Type B pancreatic cell (in vitro differentiated cells): ENCODE measurements around the gene ZNF385C. TPM values are rescaled to one million over a fixed set of nuclear protein-coding genes. Genes with fewer than 3 reads are reported as not detected.

Source experiments
- DNase-seq: peaks from one replicate; pipeline ENCODE4 v3.0.0; 2021; ENCODE audit warnings: mixed read lengths; ENCODE audit not compliant: unreplicated experiment; ENCODE audit errors: extremely low spot score
- H3K27ac Mint-ChIP-seq: 2 replicates; pipeline ENCODE4 v1.8.0; 2021; ENCODE audit warnings: mild to moderate bottlenecking, mixed read lengths
- H3K27me3 Mint-ChIP-seq: 2 replicates; pipeline ENCODE4 v1.8.0; 2021; ENCODE audit warnings: mixed read lengths
- H3K36me3 Mint-ChIP-seq: 2 replicates; pipeline ENCODE4 v1.8.0; 2021; ENCODE audit warnings: mixed read lengths
- H3K4me1 Mint-ChIP-seq: one replicate; pipeline ENCODE4 v1.8.0; 2021; ENCODE audit warnings: mixed read lengths; ENCODE audit not compliant: unreplicated experiment
- H3K4me3 Mint-ChIP-seq: 2 replicates; pipeline ENCODE4 v1.8.0; 2021; ENCODE audit warnings: mild to moderate bottlenecking, mixed read lengths
- H3K9me3 Mint-ChIP-seq: 2 replicates; pipeline ENCODE4 v1.8.0; 2021; ENCODE audit warnings: mixed read lengths
- total RNA-seq: library from RNA; stranded (reverse); gene quantifications from 2 replicates; pipeline ENCODE4 v1.2.1, GENCODE V29; 2021; ENCODE audit warnings: low replicate concordance
- TF ChIP-seq, protein P1 (sequence below): fragments of 200-600 bp; sonication (generic); conservative IDR thresholded peaks from 2 replicates; pipeline ENCODE4 v1.5.0; 2021; ENCODE audit warnings: antibody characterized with exemption, mild to moderate bottlenecking

ZNF385C gene
- total RNA-seq, 1 donor from 2014 or later = 3.3 TPM

DNA sequence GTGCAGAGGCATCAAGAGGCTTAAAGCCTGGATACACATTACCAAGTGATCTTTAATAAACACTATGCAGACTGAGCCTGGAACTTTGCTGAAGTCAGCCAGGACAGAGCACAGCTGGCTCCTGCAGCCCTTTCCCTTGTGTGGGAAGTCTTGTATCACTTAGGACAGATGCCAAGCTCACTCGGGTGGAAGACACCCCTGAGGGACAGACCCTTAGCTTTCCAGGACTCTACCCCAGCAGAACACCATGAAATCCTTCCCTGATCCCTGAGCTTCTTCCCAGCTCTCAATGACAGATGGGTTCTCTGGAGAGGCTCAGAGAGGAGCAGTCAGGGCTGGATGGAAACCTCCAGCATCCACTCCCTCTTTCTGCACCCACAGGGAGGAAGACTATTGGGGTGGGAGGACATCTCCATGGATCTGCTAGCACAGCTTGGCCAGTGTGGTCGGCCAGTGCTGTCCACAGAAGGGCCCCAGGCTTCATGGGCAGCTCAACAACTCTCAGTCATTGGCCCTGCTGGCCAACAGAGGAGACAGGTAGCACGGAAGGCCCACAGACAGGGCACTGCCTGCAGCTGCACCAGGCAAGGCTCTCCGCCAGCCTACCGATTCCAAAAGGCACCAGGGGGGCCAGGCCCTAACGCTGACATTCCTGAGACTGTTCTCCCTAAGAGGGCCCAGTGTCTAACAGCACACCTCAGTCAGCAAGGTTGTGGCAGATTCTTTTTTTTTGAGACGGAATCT, 40.6 kb upstream of the ZNF385C start:
- Mint-ChIP-seq H3K27ac (no peak overlapping the region), H3K9me3 (no peaks in the 10 kb centered on the region), H3K4me3 (no peak overlapping the region), H3K36me3 (no peaks in the 10 kb centered on the region), H3K4me1 (peaks cover 17% of the 10 kb centered on the region), H3K27me3 (no peaks in the 10 kb centered on the region)
- TF ChIP-seq, protein P1, sequence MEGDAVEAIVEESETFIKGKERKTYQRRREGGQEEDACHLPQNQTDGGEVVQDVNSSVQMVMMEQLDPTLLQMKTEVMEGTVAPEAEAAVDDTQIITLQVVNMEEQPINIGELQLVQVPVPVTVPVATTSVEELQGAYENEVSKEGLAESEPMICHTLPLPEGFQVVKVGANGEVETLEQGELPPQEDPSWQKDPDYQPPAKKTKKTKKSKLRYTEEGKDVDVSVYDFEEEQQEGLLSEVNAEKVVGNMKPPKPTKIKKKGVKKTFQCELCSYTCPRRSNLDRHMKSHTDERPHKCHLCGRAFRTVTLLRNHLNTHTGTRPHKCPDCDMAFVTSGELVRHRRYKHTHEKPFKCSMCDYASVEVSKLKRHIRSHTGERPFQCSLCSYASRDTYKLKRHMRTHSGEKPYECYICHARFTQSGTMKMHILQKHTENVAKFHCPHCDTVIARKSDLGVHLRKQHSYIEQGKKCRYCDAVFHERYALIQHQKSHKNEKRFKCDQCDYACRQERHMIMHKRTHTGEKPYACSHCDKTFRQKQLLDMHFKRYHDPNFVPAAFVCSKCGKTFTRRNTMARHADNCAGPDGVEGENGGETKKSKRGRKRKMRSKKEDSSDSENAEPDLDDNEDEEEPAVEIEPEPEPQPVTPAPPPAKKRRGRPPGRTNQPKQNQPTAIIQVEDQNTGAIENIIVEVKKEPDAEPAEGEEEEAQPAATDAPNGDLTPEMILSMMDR = no peak
- DNase-seq = no peak

DNA sequence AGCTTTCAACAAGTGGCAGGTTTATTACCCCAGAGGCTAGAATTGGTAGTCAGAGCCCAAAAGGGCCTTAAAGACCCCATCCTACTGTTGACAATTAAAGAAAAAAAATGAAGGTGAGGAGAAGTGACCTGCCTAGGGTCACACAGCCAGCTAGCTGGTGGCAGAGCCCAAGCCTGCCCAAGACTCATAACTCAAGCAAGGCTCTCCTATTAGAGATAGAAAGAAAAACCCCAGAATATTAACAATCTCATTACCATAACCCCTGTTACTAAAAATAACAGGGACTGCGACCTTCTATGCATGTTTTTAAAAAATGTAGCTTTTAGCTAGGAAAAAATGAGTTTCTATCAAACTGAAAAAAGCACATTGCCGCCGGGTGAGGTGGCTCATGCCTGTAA, 38.4 kb upstream of the ZNF385C start:
- H3K27ac Mint-ChIP-seq = peak overlapping the region; percentile 87
- H3K4me3 Mint-ChIP-seq = no peak overlapping the region
- no peaks in the 10 kb centered on the region for H3K36me3 Mint-ChIP-seq
- H3K27me3 Mint-ChIP-seq = no peaks in the 10 kb centered on the region
- TF ChIP-seq, protein P1 = no peak
- H3K4me1 Mint-ChIP-seq = peaks cover 19% of the 10 kb centered on the region
- H3K9me3 Mint-ChIP-seq = no peaks in the 10 kb centered on the region
- DNase-seq = no peak

DNA sequence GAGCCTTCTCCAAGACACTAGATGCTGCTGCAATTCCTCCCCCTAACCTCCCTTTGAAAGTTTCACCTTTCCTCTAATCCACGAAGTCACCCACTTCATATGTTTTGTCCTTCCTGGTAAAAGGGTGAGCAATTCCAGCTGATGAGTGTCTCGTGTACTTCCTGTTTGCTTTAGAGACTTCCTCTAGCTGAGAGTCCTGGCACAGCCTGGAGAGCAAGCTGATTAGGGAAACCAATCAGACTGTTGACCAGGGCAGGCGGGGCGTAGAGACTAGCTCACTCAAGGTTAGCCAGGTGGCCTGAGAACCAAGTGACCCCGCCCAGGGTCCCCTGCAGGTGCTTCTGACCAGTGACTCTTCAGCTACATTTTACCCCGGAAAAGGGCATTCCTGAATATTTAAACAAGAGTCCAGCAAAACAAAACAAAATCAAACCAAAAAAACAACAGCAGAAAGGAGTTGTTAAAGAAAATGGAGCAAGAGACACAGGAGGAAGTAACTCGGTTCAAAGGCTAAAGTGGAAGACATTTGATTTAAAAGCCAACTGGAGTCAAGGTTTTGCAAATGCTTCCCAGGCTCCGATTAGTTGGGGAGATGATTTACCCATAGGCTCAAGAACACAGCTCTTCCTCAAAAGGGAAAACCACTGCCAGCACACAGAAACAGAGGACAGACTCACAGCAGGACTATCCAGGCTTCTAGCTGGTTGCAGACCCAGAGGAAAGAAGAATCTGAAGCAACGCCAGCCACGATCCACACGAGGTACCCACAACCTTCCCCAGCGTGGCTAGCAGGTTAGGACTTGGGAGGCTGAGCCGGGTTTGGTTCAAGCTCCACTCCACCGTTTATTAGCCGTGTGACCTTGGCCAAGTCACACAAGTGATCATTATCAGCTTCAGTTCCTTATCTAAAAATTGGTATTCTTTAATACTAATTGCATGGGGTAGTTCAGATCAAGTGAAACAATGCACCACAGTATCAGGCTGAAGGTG, 37.7 kb upstream of the ZNF385C start:
- DNase-seq = no peak
- peak overlapping the region; percentile 87 for H3K27ac Mint-ChIP-seq
- peak overlapping the region; percentile 72 for H3K4me3 Mint-ChIP-seq
- TF ChIP-seq, protein P1 = no peak
- no peaks in the 10 kb centered on the region for H3K36me3 Mint-ChIP-seq
- peaks cover 19% of the 10 kb centered on the region for H3K4me1 Mint-ChIP-seq
- no peaks in the 10 kb centered on the region for H3K9me3 Mint-ChIP-seq
- no peaks in the 10 kb centered on the region for H3K27me3 Mint-ChIP-seq

DNA sequence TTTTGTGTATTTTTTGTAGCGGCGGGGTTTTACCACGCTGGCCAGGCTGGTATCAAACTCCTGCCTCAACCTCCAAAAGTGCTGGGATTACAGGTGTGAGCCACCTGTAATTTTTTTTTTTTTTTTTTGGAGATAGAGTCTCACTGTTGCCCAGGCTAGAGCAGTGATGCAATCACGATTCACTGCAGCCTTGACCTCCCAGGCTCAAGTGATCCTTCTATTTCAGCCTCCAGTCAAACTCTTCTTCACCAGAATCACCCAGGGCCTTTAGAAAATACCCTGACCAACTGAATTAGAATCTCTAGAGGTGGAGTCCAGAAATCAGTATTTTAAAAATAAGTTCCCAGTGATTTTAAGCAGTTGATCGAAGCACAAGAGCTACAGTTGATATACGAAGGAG, 36.9 kb upstream of the ZNF385C start:
- DNase-seq = no peak
- TF ChIP-seq, protein P1 = no peak
- no peaks in the 10 kb centered on the region for H3K9me3 Mint-ChIP-seq
- peak overlapping the region; percentile 72 for H3K4me3 Mint-ChIP-seq
- H3K27me3 Mint-ChIP-seq = no peaks in the 10 kb centered on the region
- peaks cover 22% of the 10 kb centered on the region for H3K4me1 Mint-ChIP-seq
- H3K27ac Mint-ChIP-seq = peak overlapping the region; percentile 87
- H3K36me3 Mint-ChIP-seq = peaks cover 3% of the 10 kb centered on the region

DNA sequence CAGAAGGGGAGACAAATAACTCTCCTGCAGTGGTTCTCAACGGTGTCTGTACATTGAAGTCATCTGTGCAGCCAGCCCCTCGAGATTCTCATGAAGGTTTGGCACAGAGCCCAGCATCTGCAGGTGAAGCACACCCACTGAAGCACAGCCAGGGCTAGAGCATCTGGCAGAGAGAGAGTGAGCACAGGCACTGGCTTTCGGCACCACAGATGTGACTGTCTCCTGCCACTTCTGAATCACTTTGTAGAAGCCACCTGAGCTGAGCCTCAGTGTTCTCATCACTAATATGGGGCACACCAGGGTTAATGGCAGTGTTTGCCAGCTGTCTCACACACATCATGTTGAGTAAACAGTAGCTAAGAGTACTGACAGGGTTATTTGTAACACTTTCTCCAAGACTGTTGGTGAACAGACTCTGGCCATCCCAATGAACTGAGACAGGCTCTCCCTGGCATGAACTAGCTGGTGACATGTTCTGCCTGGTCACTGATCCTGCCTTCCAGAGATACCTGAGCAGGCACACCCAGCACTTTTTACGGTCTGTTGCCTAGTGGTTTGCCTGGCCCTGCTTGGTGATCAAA, 35.3 kb upstream of the ZNF385C start:
- Mint-ChIP-seq H3K36me3 (peaks cover 3% of the 10 kb centered on the region), H3K4me1 (peaks cover 22% of the 10 kb centered on the region), H3K9me3 (no peaks in the 10 kb centered on the region), H3K4me3 (no peak overlapping the region), H3K27ac (peak overlapping the region; percentile 59), H3K27me3 (no peaks in the 10 kb centered on the region)
- DNase-seq = no peak
- TF ChIP-seq, protein P1 = no peak
